HG02870 (cell line): ENCODE measurements around the gene TRAPPC1.

Experiments
- ATAC-seq: cut with Tn5 transposase; IDR thresholded peaks from one replicate; pipeline ENCODE4 v1.9.1; 2021; ENCODE audit warnings: mild to moderate bottlenecking, moderate library complexity; ENCODE audit not compliant: unreplicated experiment

The TRAPPC1 gene

DNA sequence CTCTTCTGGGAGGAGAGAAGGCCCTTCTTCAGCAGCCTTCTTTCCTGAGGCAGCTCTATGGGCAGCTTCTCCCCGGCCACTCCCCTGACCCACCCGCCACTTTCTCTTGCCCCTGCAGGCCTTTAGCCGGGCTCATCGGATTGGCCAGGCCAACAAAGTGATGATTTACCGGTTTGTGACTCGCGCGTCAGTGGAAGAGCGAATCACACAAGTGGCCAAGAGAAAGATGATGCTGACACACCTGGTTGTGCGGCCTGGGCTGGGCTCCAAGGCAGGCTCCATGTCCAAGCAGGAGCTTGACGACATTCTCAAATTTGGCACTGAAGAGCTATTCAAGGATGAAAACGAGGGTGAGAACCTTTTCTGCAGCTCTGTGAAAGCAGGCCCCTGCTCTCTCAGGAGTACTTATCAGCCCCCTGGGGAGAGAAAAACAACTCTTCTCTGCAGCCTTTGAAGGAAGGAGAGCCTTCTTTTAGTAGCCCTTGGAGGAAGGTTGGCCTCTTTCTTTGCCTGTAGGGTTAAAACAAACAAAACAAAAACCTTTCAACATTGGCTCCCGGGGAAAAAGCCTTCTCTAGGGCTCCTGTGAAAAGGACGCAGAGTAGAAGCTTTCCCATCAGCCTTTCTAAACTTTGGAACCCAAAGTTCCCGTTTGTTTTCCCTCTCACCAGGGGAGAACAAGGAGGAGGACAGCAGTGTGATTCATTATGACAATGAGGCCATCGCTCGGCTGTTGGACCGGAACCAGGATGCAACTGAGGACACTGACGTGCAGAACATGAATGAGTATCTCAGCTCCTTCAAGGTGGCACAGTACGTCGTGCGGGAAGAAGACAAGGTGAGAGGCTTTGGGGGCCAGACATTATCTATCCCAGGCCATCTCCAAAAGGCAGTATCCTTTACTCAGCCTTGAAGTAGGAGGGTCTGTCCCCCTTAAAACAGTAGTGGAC, 28.3 kb downstream of the TRAPPC1 start:
- no peak for ATAC-seq

DNA sequence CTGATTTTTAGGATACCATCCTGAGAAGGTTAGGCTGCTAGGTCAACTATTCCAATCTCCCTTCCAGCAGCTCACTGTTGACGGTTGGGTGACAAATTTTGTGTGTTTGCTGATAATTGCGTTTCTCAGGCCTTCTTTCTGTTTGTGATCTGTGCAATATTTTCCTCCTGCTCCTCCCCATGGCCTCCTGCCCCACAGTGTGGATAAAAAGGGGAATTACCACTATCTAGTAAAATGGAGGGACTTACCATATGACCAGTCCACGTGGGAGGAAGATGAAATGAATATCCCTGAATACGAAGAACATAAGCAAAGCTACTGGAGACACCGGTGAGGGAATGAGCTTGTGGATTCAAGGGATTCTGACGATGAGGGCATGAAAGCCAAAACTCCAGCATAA, 34.0 kb downstream of the TRAPPC1 start:
- ATAC-seq: no peak

DNA sequence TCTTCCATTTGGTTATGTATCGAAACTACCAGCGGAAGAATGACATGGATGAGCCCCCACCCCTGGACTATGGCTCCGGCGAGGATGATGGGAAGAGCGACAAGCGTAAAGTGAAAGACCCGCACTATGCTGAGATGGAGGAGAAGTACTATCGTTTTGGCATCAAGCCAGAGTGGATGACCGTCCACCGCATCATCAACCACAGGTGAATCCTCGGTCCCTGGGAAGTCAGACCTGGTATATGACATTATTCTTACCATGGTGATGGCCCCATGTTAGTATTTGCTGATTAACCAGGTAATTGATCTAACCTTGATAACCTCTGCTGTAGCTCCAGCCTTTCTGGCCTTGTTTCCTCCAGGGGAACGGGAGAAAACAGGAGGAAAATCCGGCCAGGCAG, 34.7 kb downstream of the TRAPPC1 start:
- ATAC-seq: no peak

DNA sequence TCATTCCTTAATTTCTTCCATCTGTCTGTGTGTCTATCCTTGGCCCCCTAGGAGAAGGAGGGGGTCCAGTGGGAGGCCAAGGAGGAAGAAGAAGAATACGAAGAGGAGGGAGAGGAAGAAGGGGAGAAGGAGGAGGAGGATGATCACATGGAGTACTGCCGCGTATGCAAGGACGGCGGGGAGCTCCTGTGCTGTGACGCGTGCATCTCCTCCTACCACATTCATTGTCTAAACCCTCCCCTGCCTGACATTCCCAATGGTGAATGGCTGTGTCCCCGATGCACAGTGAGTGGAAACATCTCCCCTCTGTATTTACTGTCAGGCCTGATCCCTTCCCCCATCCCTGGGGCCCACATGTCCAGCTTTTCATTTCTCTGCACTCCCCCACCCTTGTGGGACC, 36.9 kb downstream of the TRAPPC1 start:
- no peak for ATAC-seq

DNA sequence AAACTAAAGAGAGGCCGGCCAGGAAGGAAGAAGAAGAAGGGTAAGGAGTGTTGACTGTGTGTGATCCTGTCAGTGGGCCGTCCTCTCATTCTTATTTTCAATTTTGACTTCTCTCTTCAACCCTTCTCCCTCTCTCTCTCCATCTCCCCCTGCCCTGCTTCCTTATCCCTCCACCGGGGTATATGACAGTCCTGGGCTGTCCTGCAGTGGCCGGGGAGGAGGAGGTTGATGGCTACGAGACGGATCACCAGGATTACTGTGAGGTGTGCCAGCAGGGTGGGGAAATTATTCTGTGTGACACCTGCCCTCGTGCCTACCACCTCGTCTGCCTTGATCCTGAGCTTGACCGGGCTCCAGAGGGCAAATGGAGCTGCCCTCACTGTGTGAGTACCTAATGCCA, 37.5 kb downstream of the TRAPPC1 start:
- no peak for ATAC-seq

DNA sequence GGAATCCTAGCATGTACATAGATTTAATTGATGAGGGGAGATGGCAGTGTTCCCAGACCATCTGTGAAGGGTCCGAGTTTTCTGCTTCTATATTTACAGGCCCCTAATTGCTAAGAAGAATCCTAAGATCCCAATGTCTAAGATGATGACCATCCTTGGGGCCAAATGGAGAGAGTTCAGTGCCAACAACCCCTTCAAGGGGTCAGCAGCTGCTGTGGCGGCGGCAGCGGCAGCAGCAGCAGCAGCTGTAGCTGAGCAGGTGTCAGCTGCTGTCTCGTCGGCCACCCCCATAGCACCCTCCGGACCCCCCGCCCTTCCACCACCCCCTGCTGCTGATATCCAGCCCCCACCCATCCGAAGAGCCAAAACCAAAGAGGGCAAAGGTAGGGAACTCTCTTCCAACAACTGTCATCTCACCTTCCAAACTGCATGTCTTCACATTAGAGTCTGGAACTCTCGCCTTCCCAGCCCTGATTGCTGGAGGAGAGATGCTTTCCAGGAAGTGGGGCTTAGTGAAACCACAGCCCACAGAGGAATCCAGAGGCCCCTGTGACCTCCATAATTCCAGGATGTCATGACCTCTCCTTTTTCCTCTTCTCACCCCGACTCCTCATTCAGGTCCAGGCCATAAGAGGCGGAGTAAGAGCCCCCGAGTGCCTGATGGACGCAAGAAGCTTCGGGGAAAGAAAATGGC, 38.4 kb downstream of the TRAPPC1 start:
- no peak for ATAC-seq

DNA sequence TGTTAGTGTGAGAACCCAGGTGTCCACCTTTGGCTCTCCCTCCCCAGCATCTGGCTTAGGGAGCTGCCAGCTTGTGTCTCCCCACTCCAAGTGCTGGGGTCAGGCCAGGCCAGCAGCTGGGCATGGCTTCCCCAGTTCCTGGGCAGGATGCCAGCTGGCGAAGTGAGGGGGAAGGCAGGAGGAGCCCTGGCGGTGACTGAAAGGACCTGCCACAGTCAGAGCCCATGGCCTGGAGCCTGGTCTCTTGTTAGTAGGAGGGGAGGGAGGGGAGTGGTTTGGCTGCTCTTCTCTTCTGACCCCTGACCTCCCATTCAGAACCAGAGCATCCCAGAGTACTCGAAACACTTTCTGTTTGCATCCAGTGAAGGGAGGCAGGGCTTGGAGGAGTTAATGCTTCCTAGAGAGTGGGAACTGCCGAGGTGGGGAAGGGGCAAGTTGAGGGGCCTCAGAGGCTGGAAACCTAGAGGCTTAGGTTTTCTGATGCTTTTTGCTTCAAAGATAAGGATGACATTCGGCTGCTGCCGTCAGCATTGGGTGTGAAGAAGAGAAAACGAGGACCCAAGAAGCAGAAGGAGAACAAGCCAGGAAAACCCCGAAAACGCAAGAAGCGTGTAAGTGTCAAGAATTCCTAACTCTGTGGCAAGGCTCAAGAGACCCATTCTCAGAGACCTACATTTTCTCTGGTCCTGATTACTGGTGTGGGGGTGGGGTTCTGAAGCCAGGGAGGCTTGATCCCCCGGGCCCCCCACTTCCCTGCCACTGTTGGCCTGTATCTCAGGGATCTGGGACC, 42.4 kb downstream of the TRAPPC1 start:
- no peak for ATAC-seq

DNA sequence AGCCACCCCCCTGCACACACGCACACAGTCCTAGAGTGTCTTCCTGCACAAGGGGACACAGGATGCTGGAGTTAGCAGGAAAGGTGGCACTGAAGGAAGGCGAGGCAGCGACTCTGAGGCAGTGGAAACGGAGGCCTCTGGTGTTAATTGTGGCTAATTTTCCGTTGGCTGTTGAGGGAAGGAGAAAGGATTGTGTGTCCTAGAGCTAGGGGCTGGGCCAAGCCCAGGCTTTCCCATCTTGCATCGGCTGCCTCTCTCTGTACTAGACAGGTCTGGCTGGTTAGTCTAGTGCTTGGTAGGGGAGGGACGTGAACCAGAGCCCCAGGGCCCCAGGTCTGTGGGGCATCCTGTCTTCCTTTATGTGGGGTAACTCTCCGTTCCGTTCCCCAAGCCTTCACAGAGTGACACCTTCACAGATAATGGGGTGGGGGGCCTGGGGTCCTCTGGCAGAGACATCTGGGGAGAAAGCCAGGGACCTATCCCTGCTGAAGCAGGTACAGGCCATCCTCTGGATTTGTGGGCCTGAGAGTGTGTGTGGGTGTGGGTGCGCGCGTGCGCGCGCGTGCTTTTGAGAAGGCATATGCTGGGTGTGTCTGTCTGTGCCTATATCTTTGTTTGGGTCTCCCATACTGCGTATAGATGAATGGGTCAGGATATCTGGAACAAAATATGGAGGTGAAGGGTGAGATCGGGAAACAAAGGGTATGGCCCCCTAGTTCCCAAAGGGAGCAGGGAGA, 43.4 kb downstream of the TRAPPC1 start, which contains the start of gene CHD3:
Gene CHD3 (plus strand): TSS at position 606 of the 737 bp plus-strand sequence. CDS start 212 bp downstream, outside the sequence.
- ATAC-seq: no peak

DNA sequence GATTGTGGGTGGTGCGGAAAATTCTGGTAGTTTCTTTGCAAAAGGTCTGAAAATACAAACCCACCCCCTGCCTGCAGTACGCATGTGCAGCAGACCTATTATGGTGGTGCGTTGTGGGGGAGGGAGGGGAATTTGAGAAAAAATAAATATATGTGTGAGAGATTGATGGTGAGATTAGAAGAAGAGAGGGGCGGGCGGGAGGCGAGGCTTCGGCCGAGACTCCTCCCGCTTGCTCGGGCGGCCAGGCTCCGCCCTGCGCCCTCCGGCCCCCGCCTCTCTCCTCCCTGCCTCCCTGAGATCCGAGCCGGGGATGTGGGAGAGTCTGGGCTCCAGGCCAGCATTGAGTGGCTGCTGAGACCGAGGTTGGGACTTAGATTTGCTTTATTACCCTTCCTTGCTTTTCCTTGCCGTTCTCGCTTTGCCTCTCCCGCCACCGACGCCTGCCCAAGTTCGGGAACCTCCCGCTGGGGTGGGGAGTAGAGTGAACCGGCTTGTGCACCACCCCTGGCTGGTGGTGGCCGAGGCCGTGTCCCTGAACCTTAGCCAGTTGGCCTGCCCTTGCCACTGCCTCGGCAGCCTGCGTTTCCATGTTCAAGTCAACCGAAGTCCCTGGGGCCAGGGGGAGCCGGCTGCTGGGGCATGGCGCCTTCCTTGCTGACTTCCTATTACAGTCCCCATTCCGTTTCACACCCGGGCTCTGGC, 44.1 kb downstream of the TRAPPC1 start:
- no peak for ATAC-seq

DNA sequence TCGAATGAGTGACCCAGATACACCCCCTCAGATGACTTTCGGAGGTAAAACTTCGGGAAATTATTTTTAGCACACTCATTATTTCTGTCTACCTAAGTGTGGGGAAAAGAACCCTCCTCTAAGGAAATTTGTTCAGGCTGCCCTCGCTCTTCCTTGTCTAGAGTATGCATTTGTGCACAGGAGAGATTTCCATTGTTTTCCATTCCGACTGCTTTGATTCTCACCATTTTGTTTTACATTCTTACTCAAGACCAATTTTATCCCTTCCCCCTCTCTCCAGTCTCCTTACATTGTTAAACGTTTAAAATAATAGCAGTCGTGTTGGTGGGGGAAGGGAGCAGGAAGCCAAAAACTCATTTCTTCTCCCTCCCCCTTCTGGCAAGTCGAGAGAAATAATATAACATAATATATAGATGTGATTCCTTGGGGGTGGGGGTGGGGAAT, 44.7 kb downstream of the TRAPPC1 start:
- no peak for ATAC-seq

DNA sequence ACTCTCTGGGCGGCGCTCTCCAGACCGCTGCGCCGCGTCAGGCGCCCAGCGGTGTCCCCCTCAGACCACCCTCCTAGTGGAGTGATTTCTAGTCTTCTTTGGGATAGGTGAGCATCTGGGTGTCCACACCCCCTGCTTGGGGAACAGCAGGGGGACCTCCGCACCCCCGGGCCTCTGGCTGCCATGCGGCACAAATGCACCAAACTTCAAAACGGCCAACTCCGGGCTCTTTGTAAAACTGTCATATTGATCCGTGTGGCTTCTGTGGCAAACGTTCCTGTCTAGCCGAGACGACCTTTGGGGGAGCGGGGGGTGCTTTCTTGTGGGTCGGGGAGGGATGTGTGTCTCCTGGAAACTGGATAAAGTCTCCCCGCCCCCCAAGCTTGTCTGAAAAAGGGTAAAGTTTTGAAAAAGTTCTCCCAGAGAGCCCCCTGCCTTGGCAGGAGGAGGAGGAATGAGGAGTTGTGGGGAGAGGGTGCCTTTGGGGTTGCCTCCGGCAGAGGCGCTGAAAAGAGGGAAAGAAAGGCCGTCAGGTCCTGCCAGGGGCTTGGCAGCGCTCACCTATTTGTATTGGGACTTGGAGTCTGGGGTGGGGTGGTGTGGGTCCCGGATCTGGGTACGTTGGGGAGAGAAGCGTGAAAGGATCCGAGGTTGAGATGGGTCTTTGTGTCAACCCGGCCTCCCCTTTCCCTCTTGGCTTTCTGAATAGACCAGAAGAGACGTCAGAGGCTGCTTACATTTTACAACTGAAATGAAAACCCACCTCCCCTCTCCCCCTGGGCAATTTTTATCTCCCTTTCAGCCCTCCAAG, 45.3 kb downstream of the TRAPPC1 start:
- ATAC-seq: no peak

DNA sequence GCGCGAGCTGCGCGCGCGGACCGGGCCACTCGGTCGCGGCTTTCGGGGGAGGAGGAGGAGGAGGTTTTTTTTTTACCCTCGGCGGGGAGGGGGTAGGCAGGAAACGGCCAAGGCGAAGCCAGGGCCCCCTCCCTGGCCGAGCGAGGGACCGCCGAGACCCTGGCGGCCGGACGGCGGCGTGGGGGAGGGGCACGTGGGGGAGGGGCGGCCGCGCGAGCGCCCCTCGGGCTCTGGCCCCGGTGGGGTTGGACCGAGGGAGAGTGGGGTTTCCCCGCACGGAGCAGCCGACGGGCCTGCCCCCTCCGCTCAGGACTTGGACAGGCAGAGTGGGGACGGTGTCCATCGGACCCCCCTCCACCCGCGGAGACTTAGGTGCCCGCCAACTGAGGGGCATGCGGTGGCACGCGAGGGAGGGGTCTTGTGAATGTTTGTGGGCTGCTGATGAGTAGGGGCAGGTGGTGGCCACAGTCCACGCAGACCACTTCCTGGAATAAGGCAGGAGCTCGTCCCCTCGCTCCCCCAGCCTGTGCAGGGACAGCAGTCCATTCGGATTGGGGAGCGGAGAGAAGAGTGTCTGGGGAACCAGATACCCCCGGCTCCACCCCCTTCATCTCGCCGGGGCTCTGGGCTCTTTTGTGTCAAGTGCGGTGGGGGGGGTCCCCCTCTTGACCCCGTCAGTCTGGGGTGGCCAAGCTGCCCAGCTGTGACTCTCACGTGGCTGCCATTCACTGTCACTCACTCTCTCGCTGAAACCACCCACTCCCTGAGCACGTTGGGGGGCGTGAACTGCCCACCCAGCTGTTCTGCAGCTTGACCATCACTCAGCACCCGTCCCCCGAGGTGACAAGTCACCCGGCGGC, 46.1 kb downstream of the TRAPPC1 start:
- no peak for ATAC-seq

DNA sequence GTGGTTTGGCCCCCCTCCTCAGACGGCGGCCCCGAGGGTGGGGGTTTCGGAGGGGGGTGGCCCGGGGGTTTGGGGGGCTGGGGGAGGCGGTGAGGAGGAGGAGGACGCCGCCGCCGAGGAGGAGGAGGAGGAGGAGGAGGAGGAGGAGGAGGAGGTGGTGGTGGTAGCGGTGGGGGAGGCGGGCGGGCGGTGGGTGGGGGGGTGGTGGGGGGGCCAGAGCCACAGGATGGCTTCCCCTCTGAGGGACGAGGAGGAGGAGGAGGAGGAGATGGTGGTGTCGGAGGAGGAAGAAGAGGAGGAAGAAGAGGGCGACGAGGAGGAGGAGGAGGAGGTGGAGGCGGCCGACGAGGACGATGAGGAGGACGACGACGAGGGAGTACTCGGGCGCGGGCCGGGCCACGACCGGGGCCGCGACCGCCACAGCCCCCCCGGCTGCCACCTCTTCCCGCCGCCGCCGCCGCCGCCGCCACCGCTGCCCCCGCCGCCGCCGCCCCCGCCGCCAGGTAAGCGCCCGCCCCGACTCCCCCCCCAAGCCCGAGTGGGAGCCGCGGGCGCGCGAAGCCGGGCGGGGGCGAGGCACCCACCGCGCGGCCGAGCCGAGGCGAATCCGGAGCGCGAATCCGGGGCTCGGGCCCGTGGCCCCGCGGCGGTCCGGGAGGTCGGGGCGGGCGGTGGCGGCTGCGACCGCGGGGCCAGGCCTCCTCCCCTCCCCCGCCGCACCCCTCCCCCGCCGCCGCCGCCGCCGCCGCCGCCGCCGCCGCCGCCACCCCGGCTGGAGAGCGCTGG, 47.0 kb downstream of the TRAPPC1 start:
- ATAC-seq: no peak

DNA sequence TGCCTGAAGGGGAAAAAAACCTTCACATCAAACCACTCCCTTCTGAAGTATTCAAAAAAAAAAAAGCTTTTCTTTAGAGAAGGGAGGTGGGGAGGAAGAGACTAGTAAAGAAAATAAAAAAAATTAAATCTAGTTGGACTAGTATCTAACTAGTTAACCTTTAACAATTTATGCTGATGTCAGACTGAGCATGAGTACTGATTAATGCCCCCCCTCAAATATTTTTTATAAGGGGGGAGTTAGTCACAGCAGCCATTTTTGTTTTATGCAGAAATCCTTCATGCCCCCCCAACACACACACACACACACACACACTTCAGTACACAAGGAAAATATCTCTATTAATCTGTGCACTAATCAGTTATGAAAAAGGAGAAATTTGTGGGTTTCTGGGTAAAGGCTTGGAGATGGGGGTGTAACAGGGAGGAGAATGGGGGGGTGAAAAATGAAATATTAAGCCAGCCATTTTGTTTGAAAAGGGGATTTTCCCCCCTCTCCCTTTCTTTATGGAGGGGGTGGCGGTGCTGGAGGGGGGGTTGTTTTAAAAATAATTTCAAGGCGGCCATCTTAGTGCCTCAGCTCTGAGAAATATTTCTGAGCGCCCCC, 47.9 kb downstream of the TRAPPC1 start:
- ATAC-seq: no peak

DNA sequence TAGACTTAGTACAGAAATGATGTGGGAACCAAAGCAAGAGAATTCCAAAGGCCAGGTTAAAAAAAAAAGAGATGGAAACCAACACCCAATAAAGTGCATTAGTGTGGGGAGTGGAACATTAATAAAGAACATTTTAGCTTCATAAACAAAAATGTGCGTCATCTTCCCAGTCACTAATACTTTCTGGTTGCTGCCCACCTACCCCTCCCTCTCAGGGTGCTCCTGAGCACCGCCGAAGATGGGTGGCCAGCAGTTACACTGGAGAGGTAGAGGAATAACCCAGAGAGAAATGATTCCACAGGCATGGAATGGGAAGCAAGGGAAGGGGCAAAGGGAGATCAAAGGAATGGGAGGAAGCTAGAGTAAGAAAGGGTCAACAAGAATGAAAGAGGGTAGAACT, 49.1 kb downstream of the TRAPPC1 start:
- no peak for ATAC-seq

DNA sequence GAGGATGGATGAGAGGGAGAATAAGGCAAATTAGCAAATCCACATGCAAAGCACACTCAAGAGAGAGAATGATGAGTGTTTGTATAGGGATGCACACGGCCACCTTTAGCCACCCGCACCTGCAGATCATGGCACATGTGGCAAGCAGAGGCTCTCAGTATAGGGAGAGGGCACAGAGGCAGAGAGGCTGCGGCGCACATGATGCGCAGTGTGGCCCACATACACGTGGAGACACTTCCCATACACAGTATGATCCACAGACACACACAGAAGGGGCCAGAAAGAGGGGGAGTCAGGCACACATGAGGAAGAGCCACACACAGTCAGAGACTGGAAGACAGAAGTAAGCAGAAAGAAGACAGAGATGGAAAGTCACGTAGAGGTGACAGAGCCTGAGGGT, 49.7 kb downstream of the TRAPPC1 start:
- ATAC-seq: no peak
